ENCODE results near the gene ZNF500. TPM values are rescaled to one million over a fixed set of nuclear protein-coding genes. Genes with fewer than 3 reads are reported as not detected.

The ZNF500 gene
- 10 to 100 TPM; 12.7 to 20.4 (median 16.9) TPM for polyA plus RNA-seq (ENCODE audit: insufficient read depth in 1 of 5, insufficient read length in 5 of 5, low replicate concordance in 1 of 5)
- long read RNA-seq, donor 1, full-length matches to known transcripts, result 14 of 20 reads
- long read RNA-seq, donor 1, partial matches to known transcripts, result 6 of 20 reads
- long read RNA-seq, donor 1, other reads (novel, unspliced or antisense), result 0 of 20 reads
- long read RNA-seq, donor 2, full-length matches to known transcripts, result 7 of 7 reads
- long read RNA-seq, donor 2, partial matches to known transcripts, result 0 of 7 reads
- long read RNA-seq, donor 2, other reads (novel, unspliced or antisense), result 0 of 7 reads
- long read RNA-seq, donor 3, transcript ZNF500-207 (1 exons, 2,397 nt), result major isoform, 9 of 9 reads
- long read RNA-seq, donor 3, partial matches to known transcripts, result 0 of 9 reads
- long read RNA-seq, donor 3, other reads (novel, unspliced or antisense), result 0 of 9 reads
- long read RNA-seq, donor 4, transcript ZNF500-207 (1 exons, 2,397 nt), result major isoform, 8 of 8 reads
- long read RNA-seq, donor 4, partial matches to known transcripts, result 0 of 8 reads
- long read RNA-seq, donor 4, other reads (novel, unspliced or antisense), result 0 of 8 reads
- long read RNA-seq, donor 5, full-length matches to known transcripts, result 9 of 9 reads
- long read RNA-seq, donor 5, partial matches to known transcripts, result 0 of 9 reads
- long read RNA-seq, donor 5, other reads (novel, unspliced or antisense), result 0 of 9 reads
- long read RNA-seq, donor 6, full-length matches to known transcripts, result 7 of 7 reads
- long read RNA-seq, donor 6, partial matches to known transcripts, result 0 of 7 reads
- long read RNA-seq, donor 6, other reads (novel, unspliced or antisense), result 0 of 7 reads
- long read RNA-seq, donor 7, full-length matches to known transcripts, result 7 of 7 reads
- long read RNA-seq, donor 7, partial matches to known transcripts, result 0 of 7 reads
- long read RNA-seq, donor 7, other reads (novel, unspliced or antisense), result 0 of 7 reads
- long read RNA-seq, donor 8, partial matches to known transcripts, result 0 of 2 reads
- long read RNA-seq, donor 8, other reads (novel, unspliced or antisense), result 0 of 2 reads

DNA sequence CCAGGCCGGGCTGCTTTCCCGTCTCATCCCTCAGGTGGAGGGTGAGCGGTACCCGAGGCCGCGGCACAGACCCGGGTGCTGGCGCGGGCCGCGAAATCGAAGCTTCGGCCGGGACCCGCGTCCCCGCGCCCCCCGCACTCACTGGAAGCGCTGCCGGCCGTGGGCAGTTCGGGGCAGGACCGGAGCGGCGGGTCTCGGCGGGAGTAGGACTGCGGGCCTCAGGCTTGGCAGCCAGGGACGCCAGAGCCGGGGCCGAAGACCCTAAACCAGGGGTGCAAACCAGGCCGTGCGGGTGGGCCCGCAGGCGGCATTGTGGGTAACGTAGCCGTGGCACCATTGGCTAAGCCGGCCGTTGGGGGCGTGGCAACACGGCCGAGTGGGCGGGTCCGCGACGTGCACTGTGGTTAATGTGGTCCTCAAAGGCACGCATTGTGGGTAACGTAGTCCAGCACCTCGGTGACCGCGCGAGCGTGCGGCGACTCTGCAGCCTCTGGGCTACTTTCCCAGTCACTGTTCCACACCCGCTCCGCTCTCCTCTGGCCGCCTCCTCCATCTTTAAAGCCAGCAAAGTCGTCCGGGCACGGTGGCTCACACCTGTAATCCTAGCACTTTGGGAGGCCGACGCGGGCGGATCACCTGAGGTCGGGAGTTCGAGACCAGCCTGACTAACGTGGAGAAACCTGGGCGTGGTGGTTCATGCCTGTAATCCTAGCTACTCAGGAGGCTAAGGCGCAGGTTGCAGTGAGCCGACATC is at the start of gene ZNF500:
TSS of gene ZNF500 (minus strand) at position 288 of the 754 bp plus-strand sequence. CDS start 1,184 bp downstream, outside the sequence.
- DNase-seq, result peak; percentile 96

DNA sequence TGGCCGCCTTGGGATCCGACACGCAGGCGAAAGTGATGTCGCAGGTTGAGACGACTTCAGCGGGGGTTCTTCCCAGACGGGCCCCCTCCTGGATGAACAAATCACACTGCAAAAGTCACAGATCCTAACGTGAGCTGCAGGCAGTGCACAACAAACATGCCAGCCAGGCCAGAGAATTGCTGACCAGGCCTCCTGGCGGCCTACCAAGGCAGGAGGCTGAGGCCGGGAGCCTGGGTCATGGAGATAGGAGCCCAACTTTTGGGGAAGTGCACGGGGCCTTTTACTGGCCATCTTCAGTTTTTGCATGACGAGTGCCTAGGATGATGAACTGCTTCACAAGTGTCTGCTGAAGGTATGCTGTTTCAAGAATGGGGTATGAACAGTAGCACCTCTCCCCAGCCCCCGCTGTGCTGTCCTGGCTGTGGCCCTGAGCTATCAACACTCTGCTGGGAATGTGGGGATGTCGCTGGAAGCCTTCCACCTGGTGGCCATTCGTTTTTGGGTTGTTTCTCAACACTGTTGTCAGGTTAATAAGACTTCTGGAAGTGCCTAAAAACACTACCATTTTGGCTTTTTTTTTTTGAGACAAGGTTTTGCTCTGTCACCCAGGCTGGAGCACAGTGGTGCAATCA is 47.7 kb upstream of the ZNF500 start:
- no peak for DNase-seq

DNA sequence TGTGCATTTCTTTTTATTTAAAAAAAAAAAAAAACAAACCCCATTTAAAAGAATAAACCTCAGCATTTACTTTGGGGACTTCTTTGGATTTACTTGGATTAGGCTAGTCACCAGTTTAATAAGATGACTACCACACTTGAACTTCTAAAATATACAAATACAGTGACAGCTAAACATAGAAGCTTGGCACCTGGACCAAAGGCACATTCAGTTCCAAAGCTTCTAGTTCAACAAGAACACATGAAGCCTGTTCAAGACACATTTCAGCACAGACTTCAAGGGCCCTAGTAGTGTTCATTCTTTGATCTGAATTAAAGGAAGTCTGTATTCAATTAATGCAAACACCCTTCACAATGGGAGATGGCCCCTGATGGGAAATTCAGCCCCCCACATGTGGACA is 47.1 kb upstream of the ZNF500 start:
- DNase-seq, result no peak

DNA sequence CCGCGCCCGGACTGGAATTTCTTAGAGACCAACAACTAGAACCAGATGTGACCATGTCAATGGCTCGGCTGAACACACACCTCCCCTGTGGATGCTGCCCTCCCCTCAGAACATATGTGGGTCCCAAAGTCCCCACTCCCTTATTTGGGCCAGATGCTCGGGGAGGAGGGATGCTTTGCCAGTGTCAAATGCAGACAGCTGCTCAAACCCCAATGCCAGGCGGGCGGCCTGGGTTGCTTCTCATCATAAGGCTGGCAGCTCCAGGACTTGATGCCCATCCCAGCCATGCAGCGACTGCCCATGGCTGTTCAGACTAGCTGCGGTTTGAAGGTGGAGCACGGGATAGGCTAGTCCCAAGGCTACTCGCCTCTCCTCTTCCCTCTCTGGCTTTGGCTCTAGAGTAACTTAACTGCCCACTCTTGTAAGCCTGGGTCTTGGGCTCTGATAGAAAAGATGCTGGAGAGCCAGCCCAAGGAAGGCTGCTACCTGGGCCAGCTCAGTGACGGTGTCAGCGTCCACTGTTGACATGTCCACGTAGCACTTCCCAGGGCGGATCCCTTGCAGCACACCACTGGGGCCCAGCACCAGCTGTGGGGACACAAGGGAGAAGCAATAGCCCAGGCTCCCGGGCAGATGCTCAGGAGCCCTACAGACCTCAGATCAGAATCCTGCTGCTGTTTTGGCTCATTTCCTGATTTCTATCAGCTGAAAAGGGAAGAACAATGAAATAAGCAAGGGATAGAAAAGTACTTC is 46.5 kb upstream of the ZNF500 start:
- DNase-seq, result no peak

DNA sequence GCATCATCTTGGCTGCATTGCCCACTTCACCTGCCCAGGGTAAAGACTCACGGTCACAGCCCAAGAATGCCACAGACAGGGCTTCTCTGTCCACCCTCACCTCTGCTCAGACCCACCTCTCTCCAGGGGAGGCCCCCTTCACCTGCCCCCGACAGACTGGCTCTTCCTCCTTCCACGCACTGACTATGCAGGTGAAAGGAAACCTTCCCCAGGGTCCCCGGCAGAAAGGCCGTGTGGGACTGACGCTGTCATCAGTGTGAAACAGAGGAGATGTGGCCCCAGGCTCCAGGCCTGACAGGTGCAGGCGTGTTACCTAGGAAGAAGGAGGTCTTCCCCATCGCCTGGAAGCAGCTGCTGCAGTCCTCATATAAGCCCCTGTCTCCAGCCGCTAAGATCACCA is 44.8 kb upstream of the ZNF500 start:
- DNase-seq, result no peak

DNA sequence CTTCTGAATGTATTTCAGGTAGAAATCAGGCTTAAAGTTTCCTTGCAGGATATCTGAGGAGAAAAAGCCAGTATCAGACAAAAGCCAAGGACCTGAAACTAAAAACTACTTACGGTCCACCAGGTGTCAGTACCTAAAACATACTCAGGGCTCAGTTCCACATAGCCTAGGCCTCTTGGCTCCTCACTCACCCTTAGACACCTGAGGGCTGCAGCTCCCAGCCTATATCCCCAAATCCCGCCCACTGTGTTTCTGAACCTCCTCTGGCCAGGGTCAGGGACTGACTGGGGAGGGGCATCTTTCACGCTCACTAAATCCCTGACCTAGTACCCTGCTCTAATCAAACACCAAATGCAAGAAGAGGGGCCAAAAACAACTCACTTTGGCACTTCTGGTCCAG is 44.3 kb upstream of the ZNF500 start:
- DNase-seq, result no peak

DNA sequence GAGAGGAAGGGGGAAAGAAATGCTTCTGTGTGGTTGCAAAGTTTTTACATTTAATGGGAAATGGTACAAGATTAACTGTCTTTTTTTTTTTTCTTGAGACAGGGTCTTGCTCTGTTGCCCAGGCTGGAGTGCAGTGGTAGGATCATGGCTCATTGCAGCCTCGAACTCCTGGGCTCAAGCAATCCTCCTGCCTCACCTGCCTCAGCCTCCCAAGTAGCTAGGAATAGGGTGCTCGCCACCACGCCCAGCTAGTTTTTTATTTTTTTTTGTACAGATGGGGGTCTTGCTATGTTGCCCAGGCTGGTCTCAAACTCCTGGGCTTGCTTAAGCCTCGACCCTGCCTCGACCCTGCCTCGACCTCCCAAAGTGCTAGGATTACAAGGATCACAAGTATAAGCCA is 39.3 kb upstream of the ZNF500 start:
- DNase-seq, result no peak

DNA sequence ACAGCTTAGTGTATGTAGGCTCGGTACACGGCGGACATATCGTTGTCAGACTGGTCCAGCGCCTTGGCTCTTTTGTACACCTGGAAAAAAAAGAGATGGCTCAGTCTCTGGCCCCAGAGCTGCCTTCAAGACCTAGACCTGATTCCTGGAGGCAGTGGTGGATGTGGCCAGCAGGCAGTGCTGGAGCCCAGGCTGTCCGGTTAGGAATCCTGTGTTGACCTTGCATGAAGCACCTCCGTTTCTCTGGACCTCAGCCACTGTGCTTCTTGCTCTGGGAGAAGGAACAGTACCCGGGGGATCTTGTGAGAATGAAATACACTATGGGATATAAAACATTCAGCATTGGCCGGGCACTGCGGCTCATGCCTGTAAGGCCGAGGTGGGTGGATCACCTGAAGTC is 38.3 kb upstream of the ZNF500 start:
- no peak for DNase-seq

DNA sequence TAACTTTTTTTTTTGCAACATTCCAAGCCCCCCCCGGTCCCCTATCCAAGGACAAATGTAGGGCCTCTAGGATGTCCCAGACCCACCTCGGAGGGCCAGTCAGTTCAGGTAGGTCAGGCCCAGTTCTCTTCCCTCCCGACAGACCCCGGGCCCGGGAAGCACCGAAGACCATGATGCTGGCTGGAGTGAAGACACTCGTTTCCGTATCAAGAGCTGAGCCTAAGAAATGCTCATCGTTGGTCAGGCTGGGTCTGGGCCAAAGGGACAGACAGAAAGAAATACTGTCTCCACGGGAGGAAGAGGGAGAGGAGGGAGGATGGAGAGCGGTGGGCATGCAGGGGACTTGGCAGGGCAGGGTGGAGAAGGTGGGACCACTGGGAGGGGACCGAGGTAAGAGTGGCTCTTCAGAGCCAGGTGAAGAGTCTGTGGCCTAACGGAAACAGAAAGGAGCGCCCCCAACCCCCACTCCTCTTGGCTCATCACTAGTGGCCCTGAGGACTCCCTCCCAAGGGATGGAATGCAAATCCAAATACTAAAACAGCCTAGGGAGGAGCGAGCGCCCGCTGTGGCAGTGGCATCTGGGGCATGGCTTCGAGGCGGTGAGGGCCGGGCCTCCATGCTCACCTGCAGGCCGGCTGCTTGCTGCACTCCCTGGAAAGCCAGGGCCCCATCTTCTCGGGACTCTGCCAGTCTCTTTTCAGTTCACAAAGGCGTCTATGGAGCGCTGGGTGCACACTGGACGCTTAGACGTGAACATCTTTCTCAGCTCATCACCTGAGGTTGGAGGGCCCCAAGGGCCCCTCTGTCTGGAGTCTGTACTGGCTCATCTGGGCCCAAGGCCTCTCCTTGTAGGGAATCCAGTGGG is 37.2 kb upstream of the ZNF500 start:
- no peak for DNase-seq

DNA sequence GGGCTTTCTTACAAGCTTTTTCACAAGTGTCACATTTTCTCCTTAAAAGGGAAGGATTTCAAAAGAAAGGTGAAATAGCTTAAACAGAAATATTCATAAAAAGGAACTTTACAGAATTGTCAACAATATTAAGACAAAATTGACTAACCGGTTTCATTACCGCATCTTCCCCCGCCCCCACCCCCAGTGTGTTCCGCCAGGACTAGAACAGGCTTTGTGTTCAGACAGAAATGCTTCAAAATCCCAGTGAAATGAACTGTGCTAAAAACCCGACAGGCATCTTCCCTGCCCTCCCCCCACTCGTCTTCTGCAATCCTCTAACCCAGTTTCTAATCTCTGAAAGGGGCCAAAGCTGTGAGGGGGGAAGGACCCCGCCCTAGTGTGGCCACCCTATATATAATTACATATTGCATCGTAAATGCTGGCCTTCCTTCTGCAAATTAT is 36.5 kb upstream of the ZNF500 start:
- DNase-seq, result peak; percentile 37 to 46

DNA sequence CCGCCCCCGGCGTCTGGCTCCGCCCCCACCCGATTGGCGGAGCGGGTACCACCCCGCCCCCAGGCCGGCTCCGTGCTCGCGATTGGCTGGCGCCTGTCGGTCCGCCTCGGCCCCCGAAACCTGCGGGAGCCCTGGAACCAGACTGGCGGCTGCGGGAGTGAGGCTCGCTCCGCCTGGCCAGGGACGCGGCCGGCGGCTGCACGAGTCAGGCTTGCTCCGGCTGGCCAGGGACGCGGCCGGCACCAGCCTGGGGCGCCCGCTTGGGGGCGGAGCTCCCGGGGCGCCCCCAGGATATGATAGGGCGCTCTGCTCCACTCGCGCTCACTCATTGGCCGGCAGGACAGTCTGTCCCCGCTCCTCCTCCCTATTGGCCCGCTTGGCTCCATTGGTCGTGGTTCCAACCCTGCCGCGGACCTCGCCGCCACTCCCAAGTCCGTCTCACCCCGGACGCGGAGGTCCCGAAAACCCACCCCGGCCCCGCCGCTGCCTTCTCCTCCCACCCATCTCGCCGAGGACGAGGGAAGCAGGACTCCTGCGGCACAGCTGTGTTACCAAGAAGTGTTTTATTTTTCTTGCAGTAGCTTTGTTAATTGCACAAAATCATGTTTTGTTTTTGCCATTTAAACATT is 35.8 kb upstream of the ZNF500 start:
- DNase-seq, result peak; percentile 89 to 91

DNA sequence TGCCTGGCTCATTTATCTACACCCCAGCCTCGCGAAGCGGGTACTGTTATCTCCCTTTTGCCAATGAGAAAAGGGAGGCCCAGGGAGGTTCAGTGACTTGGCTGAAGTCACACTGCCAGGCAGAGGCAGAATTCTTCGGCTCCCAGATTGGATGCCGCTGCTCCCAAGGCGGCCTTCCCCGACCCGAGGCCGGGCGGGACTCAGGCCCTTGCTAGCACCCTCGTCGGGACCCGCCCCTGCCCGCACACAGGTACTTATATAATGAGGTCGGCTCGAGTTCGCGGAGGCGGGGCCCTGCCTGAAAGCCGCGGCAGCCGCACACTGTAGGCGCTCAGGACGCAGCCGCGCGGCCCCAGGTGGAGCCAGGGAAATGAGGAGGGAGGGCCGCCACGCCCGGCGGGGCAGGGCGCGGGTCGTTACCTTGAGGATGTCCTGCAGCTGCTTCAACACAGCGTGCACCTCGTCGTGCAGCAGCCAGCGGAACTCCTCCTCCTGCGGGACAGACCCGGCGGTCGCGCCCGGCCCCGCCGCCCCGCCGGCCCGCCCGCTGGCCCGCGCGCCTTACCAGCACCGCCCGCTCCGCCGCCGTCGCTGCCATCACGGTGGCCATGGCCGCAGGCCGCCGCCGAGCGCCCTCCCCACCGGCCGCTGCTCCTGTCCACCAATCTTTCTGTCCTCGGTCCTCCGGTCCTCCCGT is 35.1 kb upstream of the ZNF500 start, which contains the start of gene ROGDI:
TSS of gene ROGDI (minus strand) at position 672 of the 697 bp plus-strand sequence. CDS start at position 610, 62 bp downstream.
- DNase-seq, result peak; percentile 53 to 64

DNA sequence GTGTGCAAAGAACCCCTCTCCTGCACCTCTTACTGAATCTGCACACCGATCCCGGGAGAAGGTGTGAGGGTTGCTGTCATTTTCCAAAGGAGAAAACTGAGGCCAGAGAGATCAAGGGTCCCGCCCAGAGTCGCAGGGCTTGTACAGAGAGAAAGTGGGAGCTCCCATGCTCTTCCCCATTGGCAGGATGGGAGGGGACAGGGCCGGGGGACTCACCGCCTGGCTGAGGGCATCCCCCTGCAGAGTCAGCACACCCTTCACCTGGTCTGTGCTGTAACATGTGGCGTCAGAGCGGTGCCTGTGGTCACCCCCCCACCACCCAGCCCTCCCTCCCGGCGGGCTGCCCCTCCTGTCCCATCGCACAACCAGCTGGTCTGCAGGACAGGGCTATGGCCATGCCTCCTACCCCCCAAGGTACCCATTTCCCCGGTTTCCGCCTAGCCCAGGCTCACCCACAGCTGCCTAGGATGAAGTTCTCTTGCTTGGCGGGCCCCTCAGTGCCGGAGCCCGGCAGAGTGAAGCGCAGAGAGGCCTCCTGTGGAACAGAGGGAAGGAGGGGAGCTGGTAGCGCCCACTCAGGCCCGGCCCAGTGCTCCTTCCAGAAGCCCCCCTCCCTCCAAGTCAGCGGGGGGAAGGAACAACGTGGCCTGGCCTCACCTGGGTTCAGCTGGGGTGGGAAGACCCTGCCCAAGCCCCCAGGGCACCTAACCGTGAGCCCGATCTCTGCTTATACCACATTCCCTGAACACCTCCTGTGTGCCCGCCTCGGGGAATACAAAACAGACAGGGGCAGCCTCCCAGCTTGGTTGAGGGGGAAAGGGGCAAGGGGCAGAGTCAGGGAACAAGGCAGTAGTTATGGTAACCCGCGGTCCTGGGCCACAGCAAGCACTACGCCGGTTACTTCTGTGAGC is 34.3 kb upstream of the ZNF500 start:
- DNase-seq, result no peak

DNA sequence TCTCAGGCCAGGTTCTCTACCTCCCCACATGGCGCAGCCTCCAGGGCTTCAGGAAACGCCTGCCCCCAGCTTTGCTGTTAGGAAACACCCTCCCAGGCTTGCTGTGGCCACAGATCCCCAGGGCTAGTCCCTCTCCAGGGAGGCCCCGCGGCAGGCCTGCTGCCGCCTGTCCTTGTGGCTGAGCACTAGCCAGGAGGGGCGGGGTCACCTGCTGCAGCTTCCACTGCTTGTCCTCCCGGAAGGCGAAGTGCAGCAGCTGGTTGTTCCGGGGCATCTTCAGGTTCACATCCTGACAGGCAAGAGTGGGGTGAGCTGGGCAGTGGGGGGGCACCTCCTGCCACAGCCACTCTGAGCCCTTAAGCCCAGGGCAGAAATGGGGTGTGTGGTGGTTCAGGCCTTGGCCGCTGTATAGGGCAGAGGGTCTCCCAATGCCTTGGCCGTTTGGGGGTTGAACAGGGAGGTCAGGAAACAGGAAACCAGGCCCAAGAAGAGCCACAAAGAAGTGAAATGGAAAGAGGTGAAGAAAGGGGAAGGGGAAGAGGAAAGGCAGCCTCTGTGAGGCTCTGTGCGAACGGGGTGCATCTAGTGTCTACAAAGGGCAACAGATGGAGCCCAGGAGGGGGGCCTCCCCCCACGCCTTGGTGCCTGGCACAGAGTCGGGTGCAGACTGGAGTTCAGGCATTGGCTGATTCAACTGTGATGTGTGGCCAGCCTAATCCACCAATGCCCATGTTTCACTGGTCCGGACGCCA is 33.5 kb upstream of the ZNF500 start:
- no peak for DNase-seq

DNA sequence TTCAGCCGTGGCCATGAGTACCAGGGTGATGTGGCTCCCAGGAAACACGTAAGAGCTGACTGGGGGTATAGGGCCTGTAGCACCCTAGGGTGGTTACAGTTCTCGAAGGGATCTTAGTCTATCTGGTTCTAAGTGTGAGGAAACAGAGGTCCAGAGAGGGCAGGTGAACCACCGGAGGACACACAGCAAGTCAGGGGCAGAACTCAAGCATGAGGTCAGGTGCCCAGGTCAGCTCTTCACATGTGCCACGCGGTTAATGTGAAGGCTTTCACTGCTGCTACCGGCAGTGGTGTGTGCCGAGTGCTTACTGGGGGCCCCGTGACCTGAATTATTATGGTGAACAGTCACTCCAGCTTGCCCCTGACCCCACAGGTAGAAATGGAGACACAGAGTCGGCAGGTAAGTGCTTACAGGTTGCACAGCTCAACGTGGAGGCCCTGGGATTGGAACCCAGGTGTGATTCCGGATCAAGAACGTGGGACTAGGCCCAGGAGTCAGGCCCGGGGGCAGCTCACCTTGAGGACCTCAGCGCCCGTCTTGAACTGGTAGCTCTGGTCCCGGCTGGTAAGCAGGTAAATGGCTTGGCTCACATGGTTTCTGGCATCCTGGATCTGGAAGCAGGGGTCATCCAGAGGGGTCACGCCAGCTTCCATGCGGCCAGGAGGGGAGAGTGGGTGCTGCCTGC is 32.4 kb upstream of the ZNF500 start:
- no peak for DNase-seq
